Activated CD4-positive, CD25-positive, alpha-beta regulatory T cell treated with anti-CD3 and anti-CD28 coated beads, Interleukin-2, amount 50 U/mL, for 16 hours (primary cell): ENCODE measurements around the gene DCAF8L2.
"Not testable (repeated sequence)": the region's sequence is repeated elsewhere in the genome, so short reads cannot be mapped to it uniquely, and the experiment has no call there.

Source experiments
- DNase-seq: peaks from one replicate; pipeline ENCODE4 v3.0.0-alpha.2; 2020; ENCODE audit warnings: low read depth, low spot score

DCAF8L2 gene

GRCh38 chrX:27590044-27590443, at the start of gene DCAF8L2:
Gene DCAF8L2 (plus strand): TSS chrX:27590344. CDS start chrX:27746896, 156,552 bp downstream.
- DNase-seq, result no peak

- DNase-seq, result not testable (repeated sequence)
Observed at GRCh38 chrX:27541161-27541560, 49.0 kb upstream of the DCAF8L2 start.

DNA sequence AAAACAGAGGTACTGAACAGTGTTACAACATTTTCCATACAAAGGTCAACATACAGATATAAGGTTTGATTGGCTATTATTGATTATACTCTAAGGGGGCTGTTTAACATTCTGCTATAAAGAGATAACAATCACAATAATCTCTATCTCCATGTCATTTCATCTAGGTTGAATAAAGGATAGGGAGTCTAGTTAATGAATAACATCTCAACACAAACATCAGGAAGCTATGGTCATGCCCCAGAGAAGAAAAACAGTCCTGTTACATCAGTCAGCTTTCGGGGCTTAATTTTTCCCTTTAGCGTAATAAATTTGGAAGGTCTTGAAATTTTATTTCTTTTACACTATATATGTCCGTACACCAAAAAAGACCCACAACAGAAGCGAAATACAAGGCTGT, 41.5 kb upstream of the DCAF8L2 start:
- no peak for DNase-seq

GRCh38 chrX:27549688-27550087, 40.5 kb upstream of the DCAF8L2 start:
- DNase-seq, result no peak

- DNase-seq, result no peak
Observed at GRCh38 chrX:27555514-27555913, 34.6 kb upstream of the DCAF8L2 start.

DNA sequence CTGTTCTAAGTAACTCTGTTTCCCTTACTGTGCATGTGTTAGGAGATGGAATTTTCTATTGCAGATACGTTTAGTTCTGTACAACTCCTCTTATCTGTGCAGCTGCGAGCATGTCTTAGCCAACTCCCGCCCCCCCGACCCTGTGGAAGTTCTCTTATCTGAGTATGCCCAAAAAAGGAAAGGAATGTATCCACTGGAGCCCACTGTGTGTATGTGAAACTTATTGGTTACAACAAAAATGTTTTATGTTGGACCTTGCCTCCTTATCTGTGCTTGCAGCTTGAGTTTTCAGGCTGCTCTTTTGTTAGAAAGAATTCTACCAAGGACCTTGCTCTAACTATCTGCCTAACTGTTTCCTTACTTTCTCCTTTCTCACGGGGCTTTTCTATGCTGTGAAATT, 24.2 kb upstream of the DCAF8L2 start:
- DNase-seq, result no peak

DNA sequence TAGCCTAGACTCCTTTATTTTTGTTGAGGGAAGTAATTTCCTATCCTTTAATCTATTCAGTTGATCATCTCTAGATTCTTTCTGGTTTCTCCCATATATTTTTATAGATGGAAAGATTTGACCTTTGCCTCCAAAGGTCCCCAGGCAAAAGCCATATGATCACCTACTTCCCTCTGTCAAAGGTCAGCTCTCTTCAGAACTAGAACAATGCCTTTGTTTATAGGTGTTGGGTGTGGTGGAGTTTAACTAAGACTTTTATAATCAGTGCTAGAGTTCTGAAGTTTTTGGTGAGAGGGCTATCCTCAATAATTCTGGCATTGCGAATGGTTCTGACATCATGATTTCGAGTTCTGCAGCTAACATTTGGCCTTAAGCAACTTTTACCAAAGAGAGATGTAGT, 19.0 kb upstream of the DCAF8L2 start:
- DNase-seq, result no peak

- DNase-seq, result no peak
Observed at GRCh38 chrX:27575565-27575964, 14.6 kb upstream of the DCAF8L2 start.

- DNase-seq, result no peak
Observed at GRCh38 chrX:27583976-27584375, 6.2 kb upstream of the DCAF8L2 start.

DNA sequence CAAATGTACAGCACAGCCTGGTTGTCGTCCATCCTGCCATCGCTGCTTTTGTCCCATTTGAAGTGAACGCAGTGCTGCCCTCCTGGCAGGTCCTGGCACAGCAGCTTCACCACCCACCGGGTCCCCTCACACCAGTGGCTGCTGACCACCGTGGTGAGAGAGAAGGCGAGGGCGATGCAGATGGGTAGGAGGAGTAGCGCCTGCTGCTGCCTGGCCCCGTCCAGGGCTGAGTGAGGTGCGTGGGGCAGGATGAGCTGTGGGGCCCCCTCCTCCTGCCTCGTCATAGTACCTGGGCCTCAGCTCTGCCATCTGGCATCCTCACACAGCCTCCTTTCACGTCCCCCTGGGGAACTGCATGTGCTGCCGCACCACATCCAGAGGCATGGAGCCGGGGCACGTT, 1.8 kb downstream of the DCAF8L2 start:
- DNase-seq, result no peak

GRCh38 chrX:27597508-27597907, 7.4 kb downstream of the DCAF8L2 start:
- no peak for DNase-seq

DNA sequence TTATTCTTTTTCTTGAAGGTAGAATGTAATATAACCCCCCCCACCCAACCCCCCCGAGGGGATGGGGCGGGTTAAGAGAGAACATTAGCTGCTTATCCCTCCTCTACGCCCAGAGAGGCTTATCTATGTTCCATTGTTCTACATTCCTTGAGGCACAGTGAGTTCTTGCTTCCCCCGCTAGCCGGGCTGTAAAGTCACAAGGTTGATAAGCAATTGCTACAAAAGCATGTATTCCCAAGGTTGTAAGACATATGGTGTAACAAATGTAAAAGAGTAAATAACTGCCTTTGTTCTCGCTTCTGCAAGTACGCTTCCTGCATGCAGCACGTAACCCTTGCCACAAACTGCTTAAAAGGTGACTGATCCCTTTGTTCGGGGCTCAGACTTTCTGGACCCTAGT, 8.2 kb downstream of the DCAF8L2 start:
- DNase-seq, result no peak

- no peak for DNase-seq
Observed at GRCh38 chrX:27599928-27600327, 9.8 kb downstream of the DCAF8L2 start.

DNA sequence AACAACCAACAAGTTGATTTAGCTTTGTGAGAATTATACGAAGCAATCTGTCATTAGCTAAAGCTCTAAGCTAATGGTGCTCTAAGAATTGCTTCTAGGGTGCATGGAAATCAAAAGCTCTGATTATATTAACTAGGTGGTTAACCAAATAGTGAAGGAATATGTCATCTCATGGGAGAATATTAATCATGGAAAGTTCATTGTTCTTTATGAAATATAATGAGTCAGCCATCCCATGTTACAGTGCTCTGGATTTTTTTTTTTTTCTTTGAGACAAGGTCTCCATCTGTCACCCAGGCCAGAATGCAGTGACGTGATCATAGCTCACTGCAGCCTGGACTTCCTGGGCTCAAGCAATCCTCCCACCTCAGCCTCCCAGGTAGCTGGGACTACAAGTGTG, 10.5 kb downstream of the DCAF8L2 start:
- no peak for DNase-seq

GRCh38 chrX:27608671-27609070, 18.5 kb downstream of the DCAF8L2 start:
- no peak for DNase-seq

- no peak for DNase-seq
Observed at GRCh38 chrX:27619459-27619858, 29.3 kb downstream of the DCAF8L2 start.

DNA sequence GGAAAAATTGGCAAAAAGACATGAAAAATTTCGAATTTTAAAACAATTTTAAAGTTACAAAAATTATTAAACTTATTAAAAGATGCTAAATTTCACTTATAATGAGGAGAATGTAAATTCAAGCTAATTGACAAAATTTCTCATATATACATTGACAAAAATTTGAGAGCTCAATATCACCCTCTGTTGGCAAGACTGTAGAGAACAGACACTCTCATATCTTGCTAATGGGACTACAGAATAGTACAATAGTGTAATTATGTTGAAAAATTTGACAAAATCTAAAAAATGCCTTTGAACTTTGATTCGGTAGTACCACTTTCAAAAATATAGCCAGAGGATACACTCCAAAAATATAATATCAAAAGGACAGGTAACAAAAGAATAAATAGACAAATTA, 29.8 kb downstream of the DCAF8L2 start:
- DNase-seq, result no peak

- DNase-seq, result no peak
Observed at GRCh38 chrX:27622883-27623282, 32.7 kb downstream of the DCAF8L2 start.

DNA sequence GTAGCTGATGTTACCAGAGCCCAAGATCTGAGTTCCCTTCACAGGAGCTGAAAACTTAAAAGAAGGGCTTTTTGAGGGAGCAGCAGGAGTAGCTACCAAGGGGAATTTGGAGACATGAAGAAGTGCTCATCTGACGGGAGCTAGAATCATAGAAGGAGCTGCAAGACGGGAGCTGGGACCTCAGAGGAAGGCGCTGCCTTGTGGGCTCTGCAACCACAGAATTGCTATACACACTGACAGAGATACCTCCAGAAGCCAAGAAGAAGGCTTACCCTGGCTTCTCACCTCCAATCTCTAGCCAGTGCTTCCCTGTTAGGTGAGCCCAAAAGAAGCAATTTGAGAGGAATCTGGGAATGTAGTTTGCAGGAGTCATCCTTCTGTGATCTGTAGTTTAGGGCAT, 35.9 kb downstream of the DCAF8L2 start:
- DNase-seq, result no peak

- no peak for DNase-seq
Observed at GRCh38 chrX:27633328-27633727, 43.2 kb downstream of the DCAF8L2 start.

GRCh38 chrX:27656581-27656980, 66.4 kb downstream of the DCAF8L2 start:
- no peak for DNase-seq

DNA sequence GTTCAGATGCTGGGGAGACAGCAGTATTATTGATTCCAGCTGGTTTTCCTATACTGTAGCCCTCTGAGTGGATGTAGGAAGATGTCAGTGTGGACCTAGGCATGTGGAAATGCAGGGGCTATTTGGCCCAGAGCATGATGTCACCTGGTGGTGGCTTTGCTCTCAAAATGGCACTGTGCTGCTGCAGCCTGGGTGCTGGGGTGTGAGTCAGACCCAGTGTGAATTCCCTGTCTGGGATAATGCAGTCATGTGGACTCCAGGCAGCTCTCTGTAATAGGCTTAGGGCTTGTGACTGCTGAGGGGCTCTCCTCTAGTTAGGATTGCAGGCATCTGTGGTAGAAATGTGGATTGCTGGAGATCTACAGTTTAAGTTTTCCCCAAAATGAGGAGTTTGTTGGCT, 70.7 kb downstream of the DCAF8L2 start:
- no peak for DNase-seq

- DNase-seq, result no peak
Observed at GRCh38 chrX:27671234-27671633, 81.1 kb downstream of the DCAF8L2 start.

DNA sequence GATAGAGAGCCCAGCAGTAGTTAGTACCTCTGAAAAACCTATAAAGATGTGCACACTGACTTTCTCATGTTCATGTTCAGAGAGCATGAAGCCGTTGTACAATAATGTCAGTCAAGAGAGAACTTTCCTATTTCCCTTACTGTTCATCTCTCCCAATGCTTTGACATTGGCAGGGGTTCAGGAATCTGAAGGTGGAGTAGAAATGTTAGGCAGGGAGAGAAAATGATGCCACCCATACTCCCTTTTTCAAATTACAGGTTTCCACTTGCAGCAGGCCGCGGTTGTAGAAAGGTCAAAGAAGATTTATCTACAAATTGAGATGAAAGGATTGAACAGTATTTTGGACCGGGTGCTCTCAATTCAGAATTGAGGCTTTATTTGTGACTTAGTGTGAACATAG, 84.3 kb downstream of the DCAF8L2 start:
- no peak for DNase-seq

DNA sequence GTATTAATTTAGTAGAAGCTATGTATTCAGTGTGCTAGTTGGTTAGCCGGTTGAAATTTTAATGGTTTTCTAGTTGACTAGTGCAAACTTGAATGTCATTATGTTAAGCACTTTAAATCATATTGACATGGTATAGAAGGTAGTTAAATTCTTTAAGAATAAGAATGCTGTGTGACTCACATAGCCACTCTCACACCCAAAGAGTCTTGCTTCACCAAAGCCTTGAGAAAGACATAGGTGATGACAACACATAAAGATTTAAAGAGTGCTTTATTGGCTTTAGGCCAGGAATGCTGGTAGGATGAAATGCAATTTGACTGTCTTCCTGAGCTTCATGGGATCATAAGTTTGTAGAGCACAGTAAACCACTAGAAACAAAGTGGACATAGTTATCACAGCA, 85.3 kb downstream of the DCAF8L2 start:
- DNase-seq, result no peak
